ENCODE data around the gene FAT4. TPM values are rescaled to one million over a fixed set of nuclear protein-coding genes. Genes with fewer than 3 reads are reported as not detected.

Gene FAT4
- total RNA-seq, 2 donors from 2014 or later, result 0.22 to 2.1 TPM

- H3K9me3 ChIP-seq (ENCODE audit: control insufficient read depth, low read length), result no peaks in the 10 kb centered on the region
- H3K36me3 Mint-ChIP-seq (ENCODE audit: low read depth), result no peaks in the 10 kb centered on the region
- no peak for TF ChIP-seq CTCF (conservative IDR thresholded peaks at IDR 0.05)
- no peak overlapping the region for H3K27ac ChIP-seq (ENCODE audit: low read depth, low read length)
- H3K4me3 Mint-ChIP-seq, result no peak overlapping the region
- no peak overlapping the region for H3K4me3 ChIP-seq (ENCODE audit: low read length)
- H3K9me3 Mint-ChIP-seq, result no peaks in the 10 kb centered on the region
- DNase-seq, result no peak
- H3K4me1 ChIP-seq (ENCODE audit: control insufficient read depth, insufficient read depth, low read length), result no peaks in the 10 kb centered on the region
- H3K9ac ChIP-seq (ENCODE audit: extremely low read depth, low read length, poor library complexity, severe bottlenecking), result no peak overlapping the region
- H3K4me1 Mint-ChIP-seq, result no peaks in the 10 kb centered on the region
- no peaks in the 10 kb centered on the region for H3K27me3 ChIP-seq (ENCODE audit: control insufficient read depth, insufficient read depth, low read length, poor library complexity, severe bottlenecking)
- no peak overlapping the region for H3K27ac Mint-ChIP-seq
- 93% methylated on average over 1 of the region's 1 CpG; no CpG with 5 or more reads in 1 of the 2 experiments for WGBS, 2 experiments (ENCODE audit: insufficient coverage in 1 of 2, insufficient read length in 1 of 2)
- no peaks in the 10 kb centered on the region for H3K27me3 Mint-ChIP-seq (ENCODE audit: insufficient read depth)
- H3K36me3 ChIP-seq (ENCODE audit: control insufficient read depth, insufficient read depth, low read length), result no peaks in the 10 kb centered on the region
Measured at GRCh38 chr4:125276811-125277210, 37.9 kb upstream of the FAT4 start.

- no peaks in the 10 kb centered on the region for H3K4me1 Mint-ChIP-seq
- Histone ChIP-seq H3K9ac (ENCODE audit: extremely low read depth, low read length, poor library complexity, severe bottlenecking) (no peak overlapping the region), H3K4me1 (ENCODE audit: control insufficient read depth, insufficient read depth, low read length) (no peaks in the 10 kb centered on the region), H3K4me3 (ENCODE audit: low read length) (no peak overlapping the region), H3K27me3 (ENCODE audit: control insufficient read depth, insufficient read depth, low read length, poor library complexity, severe bottlenecking) (no peaks in the 10 kb centered on the region), H3K36me3 (ENCODE audit: control insufficient read depth, insufficient read depth, low read length) (no peaks in the 10 kb centered on the region), H3K27ac (ENCODE audit: low read depth, low read length) (no peak overlapping the region), H3K9me3 (ENCODE audit: control insufficient read depth, low read length) (no peaks in the 10 kb centered on the region)
- H3K9me3 Mint-ChIP-seq, result no peaks in the 10 kb centered on the region
- WGBS, 2 experiments (ENCODE audit: insufficient coverage in 1 of 2, insufficient read length in 1 of 2), result 94% methylated on average over 3 of the region's 3 CpGs; no CpG with 5 or more reads in 1 of the 2 experiments
- no peak overlapping the region for H3K27ac Mint-ChIP-seq
- H3K4me3 Mint-ChIP-seq, result no peak overlapping the region
- TF ChIP-seq CTCF (conservative IDR thresholded peaks at IDR 0.05), result no peak
- H3K27me3 Mint-ChIP-seq (ENCODE audit: insufficient read depth), result no peaks in the 10 kb centered on the region
- H3K36me3 Mint-ChIP-seq (ENCODE audit: low read depth), result no peaks in the 10 kb centered on the region
- DNase-seq, result no peak
Measured at GRCh38 chr4:125277790-125278189, 37.0 kb upstream of the FAT4 start.

- Histone ChIP-seq H3K4me1 (ENCODE audit: control insufficient read depth, insufficient read depth, low read length) (no peaks in the 10 kb centered on the region), H3K9me3 (ENCODE audit: control insufficient read depth, low read length) (no peaks in the 10 kb centered on the region), H3K4me3 (ENCODE audit: low read length) (no peak overlapping the region), H3K27ac (ENCODE audit: low read depth, low read length) (no peak overlapping the region), H3K9ac (ENCODE audit: extremely low read depth, low read length, poor library complexity, severe bottlenecking) (no peak overlapping the region), H3K27me3 (ENCODE audit: control insufficient read depth, insufficient read depth, low read length, poor library complexity, severe bottlenecking) (no peaks in the 10 kb centered on the region), H3K36me3 (ENCODE audit: control insufficient read depth, insufficient read depth, low read length) (no peaks in the 10 kb centered on the region)
- H3K9me3 Mint-ChIP-seq, result no peaks in the 10 kb centered on the region
- H3K27ac Mint-ChIP-seq, result no peak overlapping the region
- no peaks in the 10 kb centered on the region for H3K27me3 Mint-ChIP-seq (ENCODE audit: insufficient read depth)
- no peak overlapping the region for H3K4me3 Mint-ChIP-seq
- DNase-seq, result peak; percentile 39
- 94 to 99% methylated on average over 17 to 34 of the region's 34 CpGs for WGBS, 2 experiments (ENCODE audit: insufficient coverage in 1 of 2, insufficient read length in 1 of 2)
- H3K4me1 Mint-ChIP-seq, result no peaks in the 10 kb centered on the region
- no peaks in the 10 kb centered on the region for H3K36me3 Mint-ChIP-seq (ENCODE audit: low read depth)
- no peak for TF ChIP-seq CTCF (conservative IDR thresholded peaks at IDR 0.05)
Measured at GRCh38 chr4:125280892-125281403, 33.8 kb upstream of the FAT4 start.
